Measurements from ENCODE around the gene CMTM1. TPM values are rescaled to one million over a fixed set of nuclear protein-coding genes. Genes with fewer than 3 reads are reported as not detected.

The CMTM1 gene
- polyA plus RNA-seq, 1 donor from 2014 or later: 1.6 TPM

DNA sequence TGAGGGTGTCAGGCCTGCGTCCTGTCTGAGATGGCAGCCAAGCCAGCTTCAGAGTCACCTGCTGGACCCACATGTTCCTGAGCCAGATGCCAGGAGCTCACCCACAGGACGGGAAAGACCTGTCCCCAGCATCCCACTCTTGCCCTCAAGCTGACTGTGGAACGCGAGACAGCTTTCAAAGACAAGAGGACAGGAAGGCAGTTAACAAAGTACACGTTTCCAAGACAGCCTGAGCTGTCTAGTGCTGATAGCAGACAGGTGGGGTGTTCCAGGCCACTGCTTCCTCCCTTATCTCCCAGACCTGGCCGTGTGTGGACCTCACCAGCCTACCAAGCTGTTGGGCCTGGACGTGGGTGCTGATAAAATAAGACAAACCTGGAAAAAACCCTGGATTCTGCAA lies 51.5 kb downstream of the CMTM1 start:
- H3K4me2 ChIP-seq (ENCODE audit: low read length): no peak overlapping the region
- no peaks in the 10 kb centered on the region for H3K9me2 ChIP-seq (ENCODE audit: insufficient read depth, low read length)
- no peaks in the 10 kb centered on the region for H3K9me3 ChIP-seq (ENCODE audit: low read length)
- H3K79me2 ChIP-seq (replicated peaks; ENCODE audit: insufficient read depth, low read length): no peaks in the 10 kb centered on the region
- no peaks in the 10 kb centered on the region for H4K20me1 ChIP-seq (ENCODE audit: insufficient read depth)
- TF ChIP-seq EZH2 (IDR thresholded peaks at IDR 0.05; ENCODE audit: borderline replicate concordance, insufficient read depth, low read length, poor library complexity, severe bottlenecking) (no peak), MXI1 (conservative IDR thresholded peaks at IDR 0.05; ENCODE audit: poor library complexity, severe bottlenecking) (no peak), TAF1 (IDR thresholded peaks at IDR 0.05; ENCODE audit: low read depth) (no peak), EP300 (conservative IDR thresholded peaks at IDR 0.05; ENCODE audit: poor library complexity, severe bottlenecking) (no peak), RAD21 (conservative IDR thresholded peaks at IDR 0.05) (no peak), SMC3 (conservative IDR thresholded peaks at IDR 0.05; ENCODE audit: poor library complexity) (no peak), POLR2AphosphoS5 (IDR thresholded peaks at IDR 0.05) (no peak)
- TF ChIP-seq, protein P1, sequence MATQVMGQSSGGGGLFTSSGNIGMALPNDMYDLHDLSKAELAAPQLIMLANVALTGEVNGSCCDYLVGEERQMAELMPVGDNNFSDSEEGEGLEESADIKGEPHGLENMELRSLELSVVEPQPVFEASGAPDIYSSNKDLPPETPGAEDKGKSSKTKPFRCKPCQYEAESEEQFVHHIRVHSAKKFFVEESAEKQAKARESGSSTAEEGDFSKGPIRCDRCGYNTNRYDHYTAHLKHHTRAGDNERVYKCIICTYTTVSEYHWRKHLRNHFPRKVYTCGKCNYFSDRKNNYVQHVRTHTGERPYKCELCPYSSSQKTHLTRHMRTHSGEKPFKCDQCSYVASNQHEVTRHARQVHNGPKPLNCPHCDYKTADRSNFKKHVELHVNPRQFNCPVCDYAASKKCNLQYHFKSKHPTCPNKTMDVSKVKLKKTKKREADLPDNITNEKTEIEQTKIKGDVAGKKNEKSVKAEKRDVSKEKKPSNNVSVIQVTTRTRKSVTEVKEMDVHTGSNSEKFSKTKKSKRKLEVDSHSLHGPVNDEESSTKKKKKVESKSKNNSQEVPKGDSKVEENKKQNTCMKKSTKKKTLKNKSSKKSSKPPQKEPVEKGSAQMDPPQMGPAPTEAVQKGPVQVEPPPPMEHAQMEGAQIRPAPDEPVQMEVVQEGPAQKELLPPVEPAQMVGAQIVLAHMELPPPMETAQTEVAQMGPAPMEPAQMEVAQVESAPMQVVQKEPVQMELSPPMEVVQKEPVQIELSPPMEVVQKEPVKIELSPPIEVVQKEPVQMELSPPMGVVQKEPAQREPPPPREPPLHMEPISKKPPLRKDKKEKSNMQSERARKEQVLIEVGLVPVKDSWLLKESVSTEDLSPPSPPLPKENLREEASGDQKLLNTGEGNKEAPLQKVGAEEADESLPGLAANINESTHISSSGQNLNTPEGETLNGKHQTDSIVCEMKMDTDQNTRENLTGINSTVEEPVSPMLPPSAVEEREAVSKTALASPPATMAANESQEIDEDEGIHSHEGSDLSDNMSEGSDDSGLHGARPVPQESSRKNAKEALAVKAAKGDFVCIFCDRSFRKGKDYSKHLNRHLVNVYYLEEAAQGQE (IDR thresholded peaks at IDR 0.05; ENCODE audit: borderline replicate concordance): no peak
- TF ChIP-seq, protein P2, sequence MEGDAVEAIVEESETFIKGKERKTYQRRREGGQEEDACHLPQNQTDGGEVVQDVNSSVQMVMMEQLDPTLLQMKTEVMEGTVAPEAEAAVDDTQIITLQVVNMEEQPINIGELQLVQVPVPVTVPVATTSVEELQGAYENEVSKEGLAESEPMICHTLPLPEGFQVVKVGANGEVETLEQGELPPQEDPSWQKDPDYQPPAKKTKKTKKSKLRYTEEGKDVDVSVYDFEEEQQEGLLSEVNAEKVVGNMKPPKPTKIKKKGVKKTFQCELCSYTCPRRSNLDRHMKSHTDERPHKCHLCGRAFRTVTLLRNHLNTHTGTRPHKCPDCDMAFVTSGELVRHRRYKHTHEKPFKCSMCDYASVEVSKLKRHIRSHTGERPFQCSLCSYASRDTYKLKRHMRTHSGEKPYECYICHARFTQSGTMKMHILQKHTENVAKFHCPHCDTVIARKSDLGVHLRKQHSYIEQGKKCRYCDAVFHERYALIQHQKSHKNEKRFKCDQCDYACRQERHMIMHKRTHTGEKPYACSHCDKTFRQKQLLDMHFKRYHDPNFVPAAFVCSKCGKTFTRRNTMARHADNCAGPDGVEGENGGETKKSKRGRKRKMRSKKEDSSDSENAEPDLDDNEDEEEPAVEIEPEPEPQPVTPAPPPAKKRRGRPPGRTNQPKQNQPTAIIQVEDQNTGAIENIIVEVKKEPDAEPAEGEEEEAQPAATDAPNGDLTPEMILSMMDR (IDR thresholded peaks at IDR 0.05; ENCODE audit: poor library complexity, severe bottlenecking): no peak
- H3K27me3 ChIP-seq (ENCODE audit: insufficient read depth, low read depth, low read length): no peaks in the 10 kb centered on the region
- no peaks in the 10 kb centered on the region for H3F3A ChIP-seq (ENCODE audit: insufficient read depth, low read length, poor library complexity, severe bottlenecking)
- peaks cover 4% of the 10 kb centered on the region for H3K36me3 ChIP-seq (ENCODE audit: insufficient read depth, low read length)
- H2AFZ ChIP-seq (ENCODE audit: low read depth, low read length): no peak overlapping the region
- no peak overlapping the region for H3K9ac ChIP-seq (ENCODE audit: low read length)
- no peak overlapping the region for H3K27ac ChIP-seq (ENCODE audit: low read length)
- no peak overlapping the region for H3K4me3 ChIP-seq (ENCODE audit: low read length)

DNA sequence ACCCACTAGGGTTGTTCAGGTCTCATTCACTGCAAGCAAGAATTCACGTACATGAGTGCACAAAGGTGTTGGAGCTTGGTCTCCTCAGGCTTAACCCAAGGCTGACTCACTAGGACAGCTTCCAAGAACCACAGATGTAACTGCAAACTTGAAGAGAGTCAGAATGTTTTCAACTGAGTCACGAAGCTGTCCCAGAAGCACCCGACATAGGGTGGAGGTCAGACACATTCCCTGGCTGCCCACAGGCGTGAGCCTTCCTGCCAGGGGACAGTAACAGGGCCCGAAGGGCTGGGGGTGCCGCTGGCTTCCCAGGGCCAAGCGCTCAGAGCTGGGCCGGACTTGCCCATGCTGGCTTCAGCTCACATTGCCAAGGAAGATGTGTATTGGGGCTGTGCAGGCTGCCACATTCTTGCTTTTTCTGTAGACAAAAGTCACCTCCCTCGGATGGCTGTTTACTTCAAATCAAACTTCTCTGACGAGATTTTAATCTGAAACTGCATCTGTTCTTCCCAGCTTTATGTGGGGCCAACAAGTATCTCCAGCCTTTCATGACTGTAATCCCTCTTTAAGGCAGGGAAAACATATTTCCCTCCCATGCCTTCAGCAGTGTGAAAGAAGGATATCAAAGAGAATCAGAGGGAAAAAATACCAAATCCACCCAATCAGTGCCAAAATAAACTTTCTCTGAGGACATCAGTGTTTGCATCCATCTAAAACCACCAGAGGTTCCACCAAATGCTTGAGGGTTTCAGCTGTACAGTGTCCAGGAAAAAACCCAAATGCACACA lies 52.5 kb downstream of the CMTM1 start:
- Histone ChIP-seq H3K4me3 (ENCODE audit: low read length) (no peak overlapping the region), H4K20me1 (ENCODE audit: insufficient read depth) (no peaks in the 10 kb centered on the region), H2AFZ (ENCODE audit: low read depth, low read length) (no peak overlapping the region), H3K36me3 (ENCODE audit: insufficient read depth, low read length) (peaks cover 4% of the 10 kb centered on the region), H3K4me2 (ENCODE audit: low read length) (no peak overlapping the region), H3K27me3 (ENCODE audit: insufficient read depth, low read depth, low read length) (no peaks in the 10 kb centered on the region), H3K9ac (ENCODE audit: low read length) (no peak overlapping the region), H3K9me3 (ENCODE audit: low read length) (no peaks in the 10 kb centered on the region), H3K79me2 (replicated peaks; ENCODE audit: insufficient read depth, low read length) (no peaks in the 10 kb centered on the region), H3K9me2 (ENCODE audit: insufficient read depth, low read length) (no peaks in the 10 kb centered on the region), H3F3A (ENCODE audit: insufficient read depth, low read length, poor library complexity, severe bottlenecking) (no peaks in the 10 kb centered on the region), H3K27ac (ENCODE audit: low read length) (no peak overlapping the region)
- no peak for TF ChIP-seq RAD21 (conservative IDR thresholded peaks at IDR 0.05)
- TF ChIP-seq POLR2AphosphoS5 (IDR thresholded peaks at IDR 0.05): no peak
- TF ChIP-seq EP300 (conservative IDR thresholded peaks at IDR 0.05; ENCODE audit: poor library complexity, severe bottlenecking): no peak
- TF ChIP-seq EZH2 (IDR thresholded peaks at IDR 0.05; ENCODE audit: borderline replicate concordance, insufficient read depth, low read length, poor library complexity, severe bottlenecking): no peak
- no peak for TF ChIP-seq MXI1 (conservative IDR thresholded peaks at IDR 0.05; ENCODE audit: poor library complexity, severe bottlenecking)
- TF ChIP-seq TAF1 (IDR thresholded peaks at IDR 0.05; ENCODE audit: low read depth): no peak
- TF ChIP-seq, protein P1 (IDR thresholded peaks at IDR 0.05; ENCODE audit: borderline replicate concordance): no peak
